KOPT-K1 (cell line): ENCODE measurements around the gene ACVR1.
"Not testable (repeated sequence)": the region's sequence is repeated elsewhere in the genome, so short reads cannot be mapped to it uniquely, and the experiment has no call there.

Experiments
- H3K27ac ChIP-seq: fragments of 200-600 bp; sonication (generic); 2 replicates; pipeline ENCODE4 v1.5.1; 2016; ENCODE audit warnings: antibody characterized with exemption, mild to moderate bottlenecking, low read depth, low read length; ENCODE audit not compliant: poor library complexity, severe bottlenecking
- H3K36me3 ChIP-seq: fragments of 200-600 bp; sonication (generic); 2 replicates; pipeline ENCODE4 v1.5.1; 2017; ENCODE audit warnings: antibody characterized with exemption, mild to moderate bottlenecking, low read length, moderate library complexity; ENCODE audit not compliant: insufficient read depth
- H3K9me3 ChIP-seq: fragments of 200-600 bp; sonication (generic); 2 replicates; pipeline ENCODE4 v1.5.1; 2017; ENCODE audit warnings: antibody characterized with exemption, low read length, mild to moderate bottlenecking; ENCODE audit not compliant: insufficient read depth, poor library complexity, severe bottlenecking

ACVR1 gene

DNA sequence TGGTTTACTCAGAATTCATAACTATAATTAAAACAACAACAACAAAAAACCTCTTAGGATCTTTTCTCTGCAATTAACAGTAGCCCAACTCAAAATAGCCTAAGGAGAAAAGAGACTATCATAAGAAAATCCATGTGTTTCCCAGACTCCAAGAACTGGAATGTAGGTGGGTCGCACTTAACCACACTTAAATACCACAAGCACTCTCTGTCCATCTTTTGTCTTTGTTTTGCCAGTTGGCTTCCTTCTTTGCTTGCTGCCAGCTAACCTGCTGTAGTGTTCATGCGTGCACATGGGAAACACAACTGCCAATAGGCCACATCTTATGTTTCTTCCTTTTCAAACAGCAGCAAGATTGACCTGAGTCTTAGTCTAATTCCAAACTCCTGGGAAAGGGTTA is 24.1 kb upstream of the ACVR1 start:
- no peaks in the 10 kb centered on the region for H3K9me3 ChIP-seq
- peak overlapping the region; percentile 86 for H3K27ac ChIP-seq
- H3K36me3 ChIP-seq = no peaks in the 10 kb centered on the region

DNA sequence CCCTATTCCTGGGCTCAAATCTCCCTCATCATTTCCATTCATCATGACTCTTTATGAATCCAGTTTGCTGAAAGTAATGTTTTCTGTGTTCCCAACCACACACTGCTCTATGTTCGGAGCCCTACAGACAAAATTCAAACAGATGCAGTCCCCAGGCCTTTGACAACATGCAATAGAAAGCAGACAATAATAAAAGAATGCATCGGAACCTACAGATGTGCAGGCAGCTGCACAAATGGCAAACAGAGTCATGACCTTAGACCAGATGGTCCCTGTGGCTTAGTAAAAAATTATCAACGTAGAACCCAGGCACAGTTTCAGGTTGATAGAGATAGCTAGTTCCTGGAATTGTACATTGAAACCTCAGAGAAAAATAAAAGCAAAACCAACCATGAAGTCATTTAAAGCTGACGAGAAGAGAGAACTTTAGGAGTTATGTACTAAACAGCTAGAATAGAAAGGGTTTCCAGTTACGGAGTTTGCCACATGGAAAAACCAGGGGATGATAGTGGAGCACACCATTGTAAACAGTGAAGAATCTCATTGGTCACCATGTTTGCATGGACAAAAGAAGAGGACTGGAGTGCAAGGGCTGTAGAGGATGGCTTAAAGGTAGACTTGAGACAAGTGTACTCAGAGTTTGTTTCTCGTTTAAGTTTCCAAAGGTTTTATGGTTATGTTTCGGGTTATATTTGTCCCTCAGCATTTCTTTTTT is 23.2 kb upstream of the ACVR1 start:
- Histone ChIP-seq H3K9me3 (no peaks in the 10 kb centered on the region), H3K36me3 (no peaks in the 10 kb centered on the region), H3K27ac (peak overlapping the region; percentile 86)

DNA sequence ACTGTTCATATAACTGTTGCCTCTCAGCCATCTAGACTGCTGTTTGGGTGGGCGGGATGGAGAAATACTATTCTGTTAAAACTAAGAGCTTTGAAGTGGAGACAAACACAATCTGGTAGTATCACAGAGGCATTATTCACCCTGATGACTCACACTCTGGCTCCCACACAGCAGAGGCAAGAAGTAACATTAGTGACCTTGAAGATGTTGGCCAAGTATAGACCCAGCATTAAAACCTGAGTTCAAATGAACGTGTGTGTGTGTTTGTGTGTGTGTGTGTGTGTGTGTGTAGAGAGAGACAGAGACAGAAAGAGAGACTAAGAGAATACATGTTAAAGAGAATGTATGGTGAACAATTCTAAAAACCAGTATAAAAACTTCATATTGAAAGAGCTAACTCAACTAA is 22.5 kb upstream of the ACVR1 start:
- Histone ChIP-seq H3K36me3 (no peaks in the 10 kb centered on the region), H3K27ac (peak overlapping the region; percentile 86)

DNA sequence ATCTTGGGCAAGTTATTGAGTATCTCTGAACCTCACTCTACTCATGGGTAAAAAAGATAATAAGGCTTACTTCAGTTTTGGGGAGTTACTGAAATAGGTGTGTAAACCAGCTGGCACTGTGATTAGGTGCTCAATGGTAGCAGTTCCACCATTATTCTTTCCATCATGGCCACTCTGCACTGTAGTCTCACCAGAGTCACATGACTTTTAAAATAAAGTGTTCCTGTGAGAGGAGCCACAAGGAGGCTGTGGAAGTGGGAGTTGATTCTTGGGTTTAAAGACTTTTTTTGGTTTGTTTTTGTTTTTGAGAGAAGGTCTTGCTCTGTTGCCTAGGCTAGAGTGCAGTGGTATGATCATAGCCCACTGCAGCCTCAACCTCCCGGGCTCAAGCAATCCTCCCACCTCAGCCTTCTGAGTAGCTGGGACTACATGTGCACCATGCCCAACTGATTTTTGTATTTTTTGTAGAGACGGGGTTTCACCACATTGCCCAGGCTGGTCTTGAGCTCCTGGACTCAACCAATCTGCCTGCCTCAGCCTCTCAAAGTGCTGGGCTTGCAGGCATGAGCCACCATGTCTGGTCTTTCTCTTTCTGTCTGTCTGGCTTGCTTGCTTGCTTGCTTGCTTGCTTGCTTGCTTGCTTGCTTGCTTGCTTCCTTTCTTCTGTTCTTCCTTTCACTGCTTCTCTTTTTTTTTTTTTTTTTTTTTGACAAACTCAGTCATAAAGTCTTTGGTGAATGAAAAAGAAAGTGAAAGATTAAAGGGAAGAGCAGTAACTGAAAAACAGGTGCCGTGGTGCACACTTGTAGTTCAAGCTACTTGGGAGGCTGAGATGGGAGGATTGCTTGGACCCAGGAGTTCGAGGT is 21.2 kb upstream of the ACVR1 start:
- H3K36me3 ChIP-seq = no peaks in the 10 kb centered on the region
- H3K27ac ChIP-seq = peak overlapping the region; percentile 86
- no peaks in the 10 kb centered on the region for H3K9me3 ChIP-seq

More for the DNA sequence above, 22.5 kb upstream of the ACVR1 start:
- no peaks in the 10 kb centered on the region for H3K9me3 ChIP-seq

DNA sequence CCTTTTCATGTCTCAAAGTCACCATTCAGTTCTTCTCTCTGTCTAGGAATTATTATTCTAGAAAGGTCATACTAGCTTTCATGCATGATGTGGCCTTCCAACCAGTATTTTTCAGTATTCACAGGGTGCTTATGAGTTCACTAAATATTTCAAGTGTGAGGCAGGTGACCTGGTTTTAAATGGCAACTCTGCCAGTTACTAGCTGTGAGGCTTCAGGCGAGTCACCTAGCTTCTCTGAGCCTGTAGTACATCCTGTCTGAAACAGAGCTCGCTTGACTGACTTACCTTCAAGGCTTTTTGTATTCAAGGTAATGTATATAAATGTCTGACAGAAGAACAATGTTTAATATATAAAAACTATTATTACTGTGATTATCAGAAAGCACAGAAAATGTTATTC is 19.4 kb upstream of the ACVR1 start:
- Histone ChIP-seq H3K27ac (no peak overlapping the region), H3K9me3 (no peaks in the 10 kb centered on the region), H3K36me3 (no peaks in the 10 kb centered on the region)

DNA sequence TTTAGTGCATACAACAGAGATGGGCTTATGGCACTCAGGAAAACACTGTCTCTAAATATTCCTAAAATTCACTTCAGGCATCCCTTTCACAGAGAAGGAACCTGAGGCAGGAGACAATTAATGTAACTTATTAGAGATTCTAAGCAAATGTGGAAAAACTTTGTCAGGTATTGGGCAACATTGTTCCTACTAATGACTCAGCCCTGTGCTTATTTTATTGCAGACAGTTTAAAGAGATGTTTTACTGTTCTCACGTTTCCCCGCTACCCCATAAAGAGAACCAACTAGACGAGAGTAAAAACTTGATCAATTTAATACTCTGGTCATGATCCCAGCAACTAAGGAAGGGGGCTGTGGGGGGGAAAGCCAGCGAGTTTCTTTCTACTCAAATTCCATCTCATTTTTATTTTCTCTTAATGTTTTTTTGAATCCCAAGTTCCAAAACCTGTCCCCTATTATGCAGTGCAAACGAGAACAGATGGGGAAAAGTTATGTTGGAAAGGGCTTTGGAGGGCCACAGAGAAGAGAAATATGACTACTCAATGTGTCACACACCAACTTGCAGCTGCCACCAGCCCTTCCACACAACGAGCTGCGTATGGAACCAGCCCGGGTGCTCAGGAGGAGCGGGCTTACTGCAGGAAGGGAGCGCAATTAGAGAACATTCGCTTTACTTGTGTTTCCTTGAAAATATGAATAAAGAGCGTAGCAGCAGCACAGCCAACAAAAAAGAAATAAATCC is 18.7 kb upstream of the ACVR1 start:
- no peaks in the 10 kb centered on the region for H3K36me3 ChIP-seq
- no peaks in the 10 kb centered on the region for H3K9me3 ChIP-seq
- no peak overlapping the region for H3K27ac ChIP-seq

DNA sequence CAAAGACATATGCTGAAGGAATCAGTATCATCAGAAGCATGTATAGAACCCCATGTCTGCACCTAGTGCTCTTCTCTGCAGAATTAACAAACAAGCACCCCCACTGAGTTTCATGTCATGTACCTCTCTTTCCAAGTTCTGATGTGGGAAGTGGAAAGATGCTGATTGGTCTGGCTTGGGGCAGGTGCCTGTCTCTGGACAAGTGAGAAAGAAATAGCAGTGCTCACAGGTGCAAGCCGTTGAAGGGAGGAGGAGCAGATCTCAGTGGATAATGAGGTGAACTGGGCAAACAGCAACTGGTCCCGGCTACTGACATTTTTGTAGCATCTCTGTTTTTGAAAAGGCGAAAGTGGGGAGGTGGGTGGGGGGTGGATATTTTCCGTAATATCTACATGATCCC is 17.5 kb upstream of the ACVR1 start:
- Histone ChIP-seq H3K27ac (no peak overlapping the region), H3K9me3 (no peaks in the 10 kb centered on the region), H3K36me3 (no peaks in the 10 kb centered on the region)

DNA sequence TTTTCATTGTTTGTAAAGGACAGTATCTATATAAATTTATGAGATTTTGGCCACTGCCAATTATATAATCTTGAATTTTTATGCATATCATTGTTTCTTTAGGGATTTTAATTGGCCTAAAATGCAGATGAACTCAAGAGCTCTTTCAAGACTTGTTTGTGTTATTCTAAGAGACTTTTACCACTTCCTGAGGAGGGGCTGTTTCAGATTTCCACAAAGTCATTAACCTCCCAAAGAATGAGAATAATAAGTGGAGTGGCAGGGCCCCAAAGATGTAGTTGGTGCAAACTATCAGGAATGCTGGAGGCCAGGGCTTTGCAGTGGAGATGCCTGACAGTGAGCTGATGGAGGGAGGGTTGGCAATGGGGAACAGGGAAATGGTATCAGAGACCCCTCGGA is 15.5 kb upstream of the ACVR1 start:
- Histone ChIP-seq H3K36me3 (no peaks in the 10 kb centered on the region), H3K27ac (no peak overlapping the region), H3K9me3 (no peaks in the 10 kb centered on the region)

DNA sequence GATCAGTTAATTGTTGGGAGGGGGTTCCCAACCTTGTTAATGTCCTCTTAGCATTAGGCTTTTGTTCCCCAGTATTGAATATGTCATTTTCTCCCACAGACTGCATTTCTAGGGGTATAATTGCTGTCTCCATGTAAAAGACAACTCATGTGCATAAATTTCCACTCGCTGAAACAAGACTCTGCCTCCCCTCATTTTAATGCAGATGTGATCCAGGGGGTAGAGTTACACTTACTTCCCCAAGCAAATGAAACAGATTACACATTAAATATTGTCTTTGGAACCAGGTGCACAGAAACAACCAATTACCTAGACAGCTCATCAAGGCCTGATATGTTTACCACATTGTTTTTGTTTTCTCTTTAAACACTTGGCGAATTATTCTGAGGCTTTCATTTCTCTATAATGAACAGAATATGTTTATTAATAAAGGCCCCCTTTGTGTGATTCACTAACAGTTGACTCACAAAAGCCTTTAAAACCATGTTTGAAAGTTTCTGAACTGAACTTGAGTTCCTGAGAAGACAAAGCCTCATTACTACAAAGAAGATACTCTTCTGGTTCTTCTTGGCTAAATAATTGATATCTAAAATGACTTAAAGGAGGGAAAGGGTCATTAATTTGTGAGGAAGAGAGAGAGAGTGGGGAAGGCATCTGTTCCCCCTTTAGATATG is 15.0 kb upstream of the ACVR1 start:
- H3K27ac ChIP-seq = no peak overlapping the region
- no peaks in the 10 kb centered on the region for H3K36me3 ChIP-seq
- H3K9me3 ChIP-seq = no peaks in the 10 kb centered on the region

DNA sequence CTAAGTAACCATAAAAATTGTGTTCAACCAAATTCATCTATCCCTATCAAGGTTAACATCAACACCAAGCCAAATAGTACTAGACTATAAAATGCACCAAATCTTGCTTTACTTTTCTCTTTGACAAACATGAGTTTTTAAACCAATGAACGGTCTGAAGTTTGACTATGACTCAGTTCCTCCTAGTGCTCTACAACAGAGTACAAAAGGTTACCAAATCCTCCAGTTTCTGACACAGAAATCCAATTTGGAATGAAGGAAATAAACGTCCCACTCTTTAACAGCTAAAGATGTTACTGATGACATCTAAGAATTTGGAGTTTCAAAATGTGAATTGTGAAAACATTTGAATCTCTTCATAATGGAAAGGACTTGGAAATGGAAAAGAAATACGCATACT is 11.8 kb upstream of the ACVR1 start:
- Histone ChIP-seq H3K27ac (no peak overlapping the region), H3K9me3 (no peaks in the 10 kb centered on the region), H3K36me3 (no peaks in the 10 kb centered on the region)

DNA sequence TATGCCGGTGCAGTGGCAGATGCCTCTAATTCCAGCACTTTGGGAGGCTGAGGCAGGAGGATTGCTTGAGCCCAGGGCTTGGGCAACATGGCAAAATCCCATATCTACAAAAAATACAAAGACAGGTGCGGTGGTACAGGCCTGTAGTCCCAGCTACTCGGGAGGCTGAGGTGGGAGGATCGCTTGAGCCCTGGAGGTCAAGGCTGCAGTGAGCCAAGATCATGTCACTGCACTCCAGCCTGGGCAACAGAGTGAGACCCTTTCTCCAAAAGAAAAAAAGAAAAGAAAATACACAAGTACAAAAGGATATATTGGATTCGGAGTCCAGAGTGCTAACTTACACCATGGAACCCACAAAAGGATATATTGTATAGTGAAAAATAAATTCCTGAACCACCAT is 8.4 kb upstream of the ACVR1 start:
- H3K27ac ChIP-seq, H3K36me3 ChIP-seq: not testable (repeated sequence)

DNA sequence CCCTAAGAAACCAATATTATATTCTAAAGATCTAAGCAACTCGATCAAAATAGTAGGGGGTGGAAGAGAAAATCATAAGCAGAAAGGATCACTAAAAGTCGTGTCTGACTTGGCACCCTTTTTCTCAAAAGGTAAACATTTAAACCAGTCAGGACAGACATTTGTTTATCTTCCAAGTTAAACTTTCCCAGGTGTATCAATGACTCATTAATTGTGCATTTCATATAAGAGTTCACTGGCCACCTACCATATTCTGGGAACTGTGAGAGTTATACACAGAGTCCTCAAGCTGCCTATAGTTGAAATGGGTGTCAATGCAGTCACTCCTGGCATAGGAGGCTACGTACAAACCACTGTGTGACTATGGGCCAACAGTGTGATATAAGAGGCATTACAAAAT is 4.8 kb upstream of the ACVR1 start:
- Histone ChIP-seq H3K9me3 (no peaks in the 10 kb centered on the region), H3K27ac (no peak overlapping the region), H3K36me3 (no peaks in the 10 kb centered on the region)

More for the DNA sequence above, 8.4 kb upstream of the ACVR1 start:
- H3K9me3 ChIP-seq = not testable (repeated sequence)

DNA sequence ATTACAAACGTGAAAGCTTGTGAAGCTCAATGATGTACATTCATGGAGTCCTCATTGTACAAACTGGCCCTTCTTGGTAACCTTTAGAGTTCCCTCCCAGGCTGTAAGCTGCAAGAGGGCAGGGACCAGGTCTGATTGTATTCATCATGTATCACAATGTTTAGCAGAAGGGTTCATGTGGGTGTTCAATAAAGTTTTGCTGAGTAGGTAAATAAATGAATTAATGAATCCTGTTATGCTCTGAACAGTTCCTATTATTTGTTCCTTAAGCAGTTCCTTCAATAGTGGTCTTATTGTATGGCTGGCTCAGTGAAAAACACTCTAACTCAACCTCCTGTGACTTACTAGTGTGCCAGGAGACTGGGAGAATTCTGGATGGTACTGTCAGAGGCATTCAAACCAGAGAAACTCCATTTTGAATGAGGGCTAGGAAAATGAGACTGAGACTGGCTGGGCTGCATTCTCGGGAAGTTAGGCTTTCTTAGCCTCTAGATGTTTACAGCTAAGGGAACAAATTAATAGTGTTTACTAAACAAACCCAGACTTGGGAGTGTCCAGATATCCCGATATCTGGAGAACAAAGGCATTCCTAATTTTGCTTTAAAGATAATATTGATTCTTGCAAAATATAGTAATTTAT is 1.8 kb upstream of the ACVR1 start:
- H3K36me3 ChIP-seq = no peaks in the 10 kb centered on the region
- no peak overlapping the region for H3K27ac ChIP-seq
- no peaks in the 10 kb centered on the region for H3K9me3 ChIP-seq

DNA sequence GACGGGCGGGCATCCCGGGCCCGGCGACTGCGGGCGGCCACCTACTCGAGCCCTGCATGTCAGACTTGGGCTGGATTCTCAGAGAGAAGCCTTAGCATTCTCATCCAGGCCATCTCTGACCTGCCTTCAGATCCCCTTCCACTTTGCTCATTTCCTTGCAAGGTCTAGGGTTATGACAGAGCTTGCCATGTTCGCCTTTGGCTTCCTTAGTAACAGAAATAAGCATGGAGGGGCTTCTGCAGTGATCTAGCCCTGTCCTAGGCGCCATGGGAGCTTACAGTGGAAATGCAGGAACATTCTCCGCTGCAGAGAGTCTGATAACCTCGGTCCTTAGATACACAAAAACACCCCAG is 632 bp upstream of the ACVR1 start:
- H3K27ac ChIP-seq = peak overlapping the region; percentile 48
- no peaks in the 10 kb centered on the region for H3K36me3 ChIP-seq
- H3K9me3 ChIP-seq = no peaks in the 10 kb centered on the region
